HUDEP-2 (cell line): ENCODE measurements around the gene CAMK2B.

ENCODE experiments used
- DNase-seq, 76 experiments: peaks; one replicate each; lab custom pipeline; 2025; ENCODE audit not compliant: unreplicated experiment in 76 of 76; lab: John Stamatoyannopoulos, UW

Gene CAMK2B

DNA sequence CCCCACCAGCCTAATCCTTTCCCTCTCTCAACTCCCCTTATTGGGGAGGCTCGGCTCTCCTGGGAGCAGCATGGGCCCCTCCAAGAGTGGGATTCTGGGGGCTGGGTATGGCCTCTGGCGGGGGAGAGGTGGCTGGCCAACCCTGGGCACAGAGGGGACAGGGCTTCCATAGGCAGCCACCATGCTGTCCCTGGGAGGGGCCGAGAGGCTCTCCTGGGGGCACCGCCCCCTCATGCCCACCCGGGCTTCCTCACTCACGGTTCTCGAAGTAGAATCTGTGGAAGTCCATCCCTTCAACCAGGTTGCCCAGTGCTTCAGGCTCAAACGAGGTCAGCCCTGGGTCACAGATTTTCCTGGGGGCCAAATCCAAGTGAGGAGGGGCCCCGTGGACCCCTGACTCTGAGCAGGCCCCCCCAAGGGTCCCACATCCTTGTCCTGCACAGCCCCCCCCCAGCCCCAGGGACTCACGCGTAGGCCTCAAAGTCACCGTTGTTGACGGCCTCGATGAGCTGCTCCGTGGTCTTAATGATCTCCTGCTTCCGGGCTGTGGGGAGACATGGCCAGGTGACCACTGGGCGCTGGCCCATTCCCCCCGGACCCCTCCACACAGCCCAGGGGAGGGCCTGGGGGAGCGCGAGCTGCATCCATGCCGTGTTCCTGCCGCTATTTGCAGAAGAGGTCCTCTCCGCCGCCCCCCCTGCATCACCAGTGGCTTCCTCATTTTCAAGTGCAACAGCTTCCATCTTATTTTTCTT, 104.9 kb downstream of the CAMK2B start:
- no peak for DNase-seq

DNA sequence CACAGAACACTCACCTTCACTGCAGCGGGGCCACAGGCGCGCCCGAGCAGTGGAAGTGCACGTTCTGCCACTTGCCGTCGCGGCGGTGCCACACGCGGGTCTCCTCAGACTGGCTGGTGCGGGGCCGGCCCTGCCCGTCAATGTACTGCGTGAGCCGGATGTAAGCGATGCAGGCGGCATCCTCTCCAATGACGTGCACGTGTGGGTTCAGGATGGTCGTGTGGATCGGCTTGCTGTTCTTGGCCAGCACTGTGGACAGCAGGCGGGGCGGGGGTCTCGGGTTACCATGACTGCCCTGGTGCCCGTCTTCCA, 105.4 kb downstream of the CAMK2B start:
- no peak for DNase-seq

GRCh38 chr7:44219371-44220045, 105.9 kb downstream of the CAMK2B start:
- no peak for DNase-seq

GRCh38 chr7:44218418-44219201, 106.8 kb downstream of the CAMK2B start:
- no peak for DNase-seq

DNA sequence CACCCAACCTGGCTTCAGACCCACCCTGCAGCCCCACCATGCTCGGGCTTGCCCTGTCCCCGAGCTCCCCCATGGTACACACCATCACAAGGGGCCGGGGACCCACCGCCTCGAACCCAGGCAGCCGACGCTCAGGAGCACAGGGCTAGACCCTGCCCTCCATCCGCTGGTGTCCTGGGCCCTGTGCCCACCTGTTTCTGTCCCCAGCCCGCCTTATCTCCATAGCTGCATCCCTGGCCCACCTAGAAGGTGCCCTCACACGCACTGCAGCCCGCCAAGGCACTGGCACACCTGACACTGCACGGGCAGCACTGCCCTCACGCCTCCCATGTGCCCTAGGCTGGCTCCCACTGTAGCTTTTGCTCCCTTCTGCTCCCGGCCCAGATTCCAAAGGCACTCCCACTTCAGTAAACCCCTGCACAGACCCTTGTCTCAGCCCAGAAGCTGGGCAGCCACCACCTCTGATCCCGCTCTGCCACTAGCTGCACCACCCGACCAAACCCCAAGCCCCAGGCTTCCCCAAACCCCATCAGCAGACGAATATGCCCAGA, 107.5 kb downstream of the CAMK2B start:
- no peak for DNase-seq

- DNase-seq, result no peak
Measured at GRCh38 chr7:44217223-44217714, 108.1 kb downstream of the CAMK2B start.

DNA sequence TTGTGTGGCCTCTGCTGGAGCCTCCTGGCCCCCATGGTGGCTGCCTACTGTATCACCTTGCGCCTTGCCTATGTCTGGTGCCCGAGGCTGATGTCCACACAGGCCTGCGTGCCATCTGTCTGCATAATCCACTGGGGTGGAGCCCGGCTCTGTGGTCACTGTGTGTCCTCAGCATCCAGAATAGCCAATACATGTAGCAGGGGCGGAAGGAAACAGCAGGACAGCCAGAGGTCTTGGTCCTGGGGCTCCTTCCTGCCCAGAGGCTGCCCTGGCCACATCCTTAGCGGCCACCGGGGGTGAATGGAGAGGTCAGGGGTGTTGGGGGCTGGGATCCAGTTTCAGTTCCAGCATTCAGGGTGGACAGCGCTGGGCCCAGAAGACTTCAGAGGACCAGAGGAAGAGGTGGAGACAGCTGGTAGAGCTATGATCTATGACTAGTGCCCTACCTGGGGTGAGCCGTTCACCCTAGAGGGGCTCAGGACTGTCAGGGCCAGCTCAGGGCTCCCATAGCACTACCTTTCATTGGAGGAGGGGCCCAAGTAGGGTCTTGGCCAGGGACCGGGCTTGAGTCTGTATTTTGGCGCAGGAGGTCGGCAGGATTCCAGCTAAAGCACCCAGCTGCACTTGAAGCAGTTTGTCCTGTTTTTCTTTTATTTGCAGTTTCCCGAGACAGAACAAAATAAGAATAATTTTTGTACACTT, 108.7 kb downstream of the CAMK2B start:
- DNase-seq, result no peak

DNA sequence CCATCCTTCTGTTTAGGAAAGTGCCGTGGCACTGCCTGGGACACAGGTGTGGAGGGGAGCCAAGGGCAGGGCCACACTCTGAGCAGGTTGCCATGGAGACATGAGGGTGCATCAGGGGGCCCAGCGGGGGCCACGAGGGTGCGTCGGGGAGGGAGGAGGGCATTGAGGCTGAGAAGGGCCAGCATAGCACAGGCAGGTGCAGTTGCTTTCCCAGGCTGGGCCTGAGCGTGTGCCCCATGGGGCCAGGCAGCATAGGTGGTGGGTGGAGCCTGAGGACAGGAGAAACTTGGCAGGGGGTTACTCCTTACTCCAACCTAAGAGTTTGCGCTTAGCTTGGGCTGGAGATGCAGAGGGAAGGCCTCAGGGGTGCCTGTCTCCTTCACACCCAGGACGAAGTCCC, 109.4 kb downstream of the CAMK2B start:
- no peak for DNase-seq

DNA sequence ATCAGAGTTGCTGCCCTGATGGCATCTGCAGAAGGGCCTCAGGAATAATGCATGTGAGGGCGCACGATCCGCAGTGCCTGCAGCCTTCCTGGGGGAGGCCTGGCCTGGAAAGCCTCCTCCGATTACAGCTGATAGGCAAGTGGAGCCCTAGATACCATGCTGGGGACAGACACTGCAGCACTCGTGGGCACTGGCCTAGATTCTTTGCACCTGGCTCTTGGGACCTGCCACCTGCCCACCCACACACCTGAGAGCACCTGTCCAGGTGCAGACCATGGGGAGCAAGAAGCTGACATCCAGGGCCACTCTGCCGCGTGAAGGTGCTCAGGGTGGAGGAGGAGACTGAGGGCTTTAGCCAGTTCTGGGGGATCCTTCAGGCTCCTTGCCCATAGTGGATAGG, 109.9 kb downstream of the CAMK2B start:
- peak in 1 of 76 experiments; percentile 3 for DNase-seq

DNA sequence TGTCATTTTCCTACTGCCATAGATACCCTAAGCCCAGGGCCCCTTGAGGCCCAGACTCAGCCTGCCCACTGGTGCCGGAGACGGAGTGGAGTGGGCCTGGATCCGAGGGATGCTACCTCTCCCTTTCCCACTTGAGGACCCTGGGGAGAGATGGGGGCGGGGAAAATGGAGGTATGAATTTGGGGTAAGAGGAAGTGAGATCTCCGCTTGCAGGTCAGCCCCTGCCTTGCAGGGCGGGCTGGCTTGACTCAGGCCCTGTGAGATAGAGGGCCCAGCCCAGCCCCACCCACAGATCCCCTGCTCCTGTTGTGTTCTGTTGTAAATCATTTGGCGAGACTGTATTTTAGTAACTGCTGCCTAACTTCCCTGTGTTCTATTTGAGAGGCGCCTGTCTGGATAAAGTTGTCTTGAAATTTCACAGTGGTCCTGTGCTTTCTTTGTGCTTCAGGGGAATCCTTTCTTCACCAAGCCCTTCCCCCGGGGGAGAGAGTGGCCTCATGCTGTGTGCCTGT, 111.5 kb downstream of the CAMK2B start:
- peak in 36 of 76 experiments; percentile 4 to 54 (median 26) for DNase-seq

DNA sequence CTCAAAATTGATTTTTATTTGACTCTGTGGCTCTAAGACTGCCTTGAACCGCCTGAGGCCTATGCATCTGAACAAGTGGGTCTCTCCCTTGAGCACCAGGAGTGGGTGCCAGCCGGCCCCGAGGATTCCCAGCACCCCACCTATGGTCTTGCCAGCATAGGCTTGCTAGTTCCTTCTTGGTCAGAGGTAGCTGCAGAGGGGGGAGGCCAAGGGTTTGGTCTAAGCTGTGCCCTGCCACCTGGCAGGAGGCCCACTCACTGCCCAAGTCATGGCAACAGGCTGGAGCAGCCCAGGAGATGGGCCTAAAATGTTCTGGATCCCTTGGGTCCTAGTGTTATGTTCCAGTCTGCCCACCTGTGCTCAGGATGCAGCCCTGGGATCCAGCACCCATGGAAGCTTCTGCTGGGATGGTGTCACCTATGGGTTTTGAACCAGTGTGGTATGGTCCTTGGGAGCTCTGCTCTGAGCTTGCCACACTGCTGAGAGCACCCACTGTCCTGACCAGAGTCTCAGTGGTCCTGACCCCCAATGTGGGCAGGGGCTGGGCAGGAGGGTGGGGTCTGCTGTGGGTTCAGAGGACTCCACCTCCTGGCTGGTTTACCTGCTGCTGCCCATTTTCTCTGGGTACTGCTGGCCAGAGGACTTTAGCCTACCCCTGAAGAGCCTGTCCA, 112.1 kb downstream of the CAMK2B start:
- no peak for DNase-seq

GRCh38 chr7:44212581-44213184, 112.7 kb downstream of the CAMK2B start:
- DNase-seq, result no peak

DNA sequence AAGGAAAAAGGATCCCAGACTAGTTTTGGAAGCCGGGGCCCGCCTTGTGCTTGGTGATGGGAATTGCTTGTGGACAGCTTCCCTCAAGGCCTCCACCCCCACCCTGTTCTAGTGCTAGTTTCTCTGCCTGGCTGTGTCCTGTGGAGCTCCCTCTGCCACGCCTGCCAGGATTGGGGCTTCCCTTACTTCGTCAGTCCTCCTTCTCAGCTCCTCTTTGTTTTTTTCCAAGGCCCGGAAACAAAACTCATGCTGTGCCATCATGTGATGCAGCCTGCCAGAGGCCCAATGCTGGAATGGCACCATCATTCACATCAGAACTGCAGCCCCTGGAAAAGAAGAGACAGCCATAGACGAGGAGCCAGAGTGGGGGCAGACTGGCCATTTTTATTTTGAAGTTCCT, 113.4 kb downstream of the CAMK2B start:
- no peak for DNase-seq

DNA sequence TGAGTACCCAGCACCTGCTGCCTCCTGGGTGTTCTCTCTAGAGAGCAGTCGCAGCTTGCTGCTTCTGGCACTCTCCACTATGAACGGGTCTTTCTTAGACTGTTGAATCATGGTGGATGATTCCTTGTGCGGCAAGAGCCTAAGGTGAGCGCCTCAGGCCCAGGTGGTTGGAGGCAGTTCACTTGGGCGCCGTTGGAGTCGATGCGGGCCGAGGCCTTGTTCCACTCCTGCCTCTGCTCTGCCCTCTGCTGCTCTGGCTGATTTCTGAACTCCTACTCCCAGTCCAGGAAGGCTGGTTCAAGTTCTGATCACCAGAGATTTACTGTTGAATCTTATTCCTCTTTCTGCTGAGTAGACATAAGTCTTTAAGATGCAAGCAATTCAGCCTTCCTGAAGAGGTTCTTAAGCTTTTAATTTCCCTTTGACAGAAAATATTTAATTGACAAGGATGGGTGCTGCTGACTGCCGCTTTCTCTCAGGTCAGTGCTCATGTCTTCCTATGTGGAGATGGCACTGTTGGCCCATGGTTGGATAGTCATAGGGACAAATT, 114.2 kb downstream of the CAMK2B start:
- no peak for DNase-seq

GRCh38 chr7:44210107-44210506, 115.3 kb downstream of the CAMK2B start:
- no peak for DNase-seq

DNA sequence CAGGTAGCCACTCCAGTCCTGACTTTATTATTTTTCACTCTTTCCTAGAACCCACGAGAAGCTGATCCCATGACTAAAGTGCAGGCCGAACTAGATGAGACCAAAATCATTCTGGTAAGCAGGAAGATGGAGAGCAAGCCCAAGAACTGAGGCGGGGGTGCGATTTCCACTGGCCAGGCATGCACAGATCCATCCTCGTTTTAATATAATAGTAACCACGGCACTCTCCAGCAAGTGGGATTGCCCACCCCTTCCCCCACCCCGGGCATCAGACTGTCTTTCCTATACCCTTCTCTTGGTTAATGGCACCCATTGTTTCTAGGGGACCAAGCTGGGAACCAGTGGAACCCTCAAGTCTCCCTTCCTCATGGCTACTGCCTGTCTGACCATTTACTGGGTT, 117.3 kb downstream of the CAMK2B start:
- no peak for DNase-seq

DNA sequence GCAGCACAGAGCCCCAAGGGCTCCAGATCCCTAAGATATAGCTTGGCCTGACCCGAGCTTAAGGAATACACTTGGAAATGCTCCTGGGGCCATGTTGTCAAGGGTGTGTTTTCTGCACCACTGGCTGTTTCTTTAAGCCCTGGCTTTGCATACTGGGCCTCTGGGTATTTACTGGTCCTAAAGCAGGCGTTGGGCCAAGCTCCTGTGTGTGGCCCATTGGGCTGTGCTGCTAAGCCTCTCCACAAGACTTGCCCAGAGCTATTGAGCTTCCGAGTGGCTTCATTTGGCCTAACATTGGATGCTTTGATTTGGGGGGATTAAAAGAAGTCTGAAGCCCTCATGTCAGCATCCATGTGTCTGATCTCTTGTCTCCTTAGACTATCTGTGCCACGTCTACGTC, 119.4 kb downstream of the CAMK2B start:
- no peak for DNase-seq

DNA sequence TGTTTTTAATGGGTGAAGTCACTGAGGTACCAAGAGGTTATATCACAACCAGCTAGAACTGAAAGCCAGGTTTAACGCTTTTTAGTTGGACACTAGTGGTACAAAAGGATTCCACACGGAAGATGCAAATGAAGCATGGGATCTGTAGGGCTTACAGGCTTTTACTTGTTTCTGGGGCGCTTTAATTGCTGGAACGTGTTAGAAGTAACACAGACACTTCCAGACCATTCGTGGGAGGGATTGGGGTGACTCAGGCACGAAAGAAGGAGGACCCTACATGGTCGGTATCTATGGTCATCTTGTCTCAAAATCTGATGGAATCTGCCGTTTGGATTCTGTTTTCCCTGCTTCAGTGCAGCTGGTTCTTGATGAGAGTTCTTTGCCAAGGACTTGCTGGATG, 123.6 kb downstream of the CAMK2B start:
- DNase-seq, result no peak
